HG02938 (cell line): ENCODE results near the gene PRKRIP1.
"Not testable (repeated sequence)": the region's sequence is repeated elsewhere in the genome, so short reads cannot be mapped to it uniquely, and the experiment has no call there.

Experiments used
- ATAC-seq: cut with Tn5 transposase; IDR thresholded peaks from one replicate; pipeline ENCODE4 v1.9.1; 2021; ENCODE audit warnings: mild to moderate bottlenecking, moderate library complexity; ENCODE audit not compliant: unreplicated experiment

The PRKRIP1 gene

GRCh38 chr7:102455596-102455995 is 59.4 kb downstream of the PRKRIP1 start:
- no peak for ATAC-seq

- no peak for ATAC-seq
Observed at GRCh38 chr7:102456327-102456726, 60.2 kb downstream of the PRKRIP1 start.

- no peak for ATAC-seq
Observed at GRCh38 chr7:102457352-102457924, 61.3 kb downstream of the PRKRIP1 start.

GRCh38 chr7:102459221-102459844 is 63.2 kb downstream of the PRKRIP1 start:
- ATAC-seq = no peak

- no peak for ATAC-seq
Observed at GRCh38 chr7:102460467-102460866, 64.3 kb downstream of the PRKRIP1 start.

- ATAC-seq = no peak
Observed at GRCh38 chr7:102463841-102464576, 67.8 kb downstream of the PRKRIP1 start.

GRCh38 chr7:102464577-102465280 is 68.6 kb downstream of the PRKRIP1 start, which contains the start of the genes ALKBH4 and LRWD1:
Gene ALKBH4 (minus strand): TSS chr7:102464863. CDS start chr7:102464836, 27 bp downstream.
Gene LRWD1 (plus strand): TSS chr7:102464984. CDS start chr7:102465081, 97 bp downstream.
- peak; percentile 77 for ATAC-seq

- no peak for ATAC-seq
Observed at GRCh38 chr7:102466097-102466496, 69.9 kb downstream of the PRKRIP1 start.

- ATAC-seq = no peak
Observed at GRCh38 chr7:102467581-102468477, 71.7 kb downstream of the PRKRIP1 start.

- no peak for ATAC-seq
Observed at GRCh38 chr7:102468478-102469350, 72.6 kb downstream of the PRKRIP1 start.

GRCh38 chr7:102469351-102469971 is 73.3 kb downstream of the PRKRIP1 start:
- ATAC-seq = no peak

- ATAC-seq = no peak
Observed at GRCh38 chr7:102469972-102470825, 74.0 kb downstream of the PRKRIP1 start.

GRCh38 chr7:102471791-102472125 is 75.6 kb downstream of the PRKRIP1 start:
- no peak for ATAC-seq

- no peak for ATAC-seq
Observed at GRCh38 chr7:102472126-102473041, 76.2 kb downstream of the PRKRIP1 start.

- no peak for ATAC-seq
Observed at GRCh38 chr7:102473271-102473991, 77.3 kb downstream of the PRKRIP1 start.

- ATAC-seq = not testable (repeated sequence)
Observed at GRCh38 chr7:102474116-102474515, 78.0 kb downstream of the PRKRIP1 start.
